Retinal pigment epithelial cell (primary cell): ENCODE measurements around the gene MKNK2.

Experiments used
- DNase-seq: peaks from one replicate; pipeline ENCODE4 v3.0.0-alpha.2; 2010; ENCODE audit warnings: low read depth
- H3K4me3 ChIP-seq: 2 replicates; pipeline ENCODE4 v1.5.1; 2011; ENCODE audit warnings: mild to moderate bottlenecking, low read length, control low read depth, moderate library complexity
- TF ChIP-seq, protein P1 (sequence below): conservative IDR thresholded peaks from 2 replicates; pipeline ENCODE4 v1.5.1; 2011; ENCODE audit warnings: low read depth, low read length, control low read depth, inconsistent platforms

The MKNK2 gene

DNA sequence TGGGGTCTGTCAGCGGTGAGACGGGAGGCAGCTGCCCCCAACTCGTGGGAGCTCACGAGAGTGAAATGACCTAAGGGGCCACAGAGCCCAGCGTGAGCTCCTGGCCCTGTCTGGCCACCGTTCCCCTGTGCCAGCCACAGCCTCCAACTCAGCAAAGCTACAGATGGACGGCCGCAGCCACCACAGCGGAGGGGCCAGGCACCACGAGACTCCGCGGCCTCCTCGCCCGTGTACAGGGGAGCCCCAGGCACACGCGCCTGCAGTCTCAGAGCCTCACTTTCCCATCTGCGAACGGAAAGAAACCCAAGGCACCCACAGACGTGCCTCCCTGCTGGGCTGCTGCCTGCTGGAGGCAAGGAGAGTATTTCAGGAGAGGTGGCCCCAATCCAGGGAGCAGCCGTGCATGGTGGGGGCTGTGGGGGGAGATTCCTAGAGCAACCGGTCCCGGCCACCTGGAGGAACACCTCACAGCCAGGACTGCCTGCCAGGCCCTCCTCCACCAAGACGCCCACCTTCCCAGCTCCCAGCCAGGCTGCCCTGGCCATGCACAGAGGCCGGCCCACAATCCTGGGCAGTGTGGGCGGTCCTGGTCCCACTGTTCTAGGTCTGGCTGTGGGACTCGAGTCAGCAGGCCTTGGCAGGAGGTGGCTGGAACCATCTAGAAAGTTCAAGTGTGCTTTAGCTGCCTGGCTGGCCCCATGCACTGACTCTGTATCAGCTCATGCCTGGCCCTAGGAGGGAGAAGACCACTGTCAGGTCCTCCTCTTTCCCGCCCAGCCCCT, 1.9 kb downstream of the MKNK2 start:
- no peak for DNase-seq

DNA sequence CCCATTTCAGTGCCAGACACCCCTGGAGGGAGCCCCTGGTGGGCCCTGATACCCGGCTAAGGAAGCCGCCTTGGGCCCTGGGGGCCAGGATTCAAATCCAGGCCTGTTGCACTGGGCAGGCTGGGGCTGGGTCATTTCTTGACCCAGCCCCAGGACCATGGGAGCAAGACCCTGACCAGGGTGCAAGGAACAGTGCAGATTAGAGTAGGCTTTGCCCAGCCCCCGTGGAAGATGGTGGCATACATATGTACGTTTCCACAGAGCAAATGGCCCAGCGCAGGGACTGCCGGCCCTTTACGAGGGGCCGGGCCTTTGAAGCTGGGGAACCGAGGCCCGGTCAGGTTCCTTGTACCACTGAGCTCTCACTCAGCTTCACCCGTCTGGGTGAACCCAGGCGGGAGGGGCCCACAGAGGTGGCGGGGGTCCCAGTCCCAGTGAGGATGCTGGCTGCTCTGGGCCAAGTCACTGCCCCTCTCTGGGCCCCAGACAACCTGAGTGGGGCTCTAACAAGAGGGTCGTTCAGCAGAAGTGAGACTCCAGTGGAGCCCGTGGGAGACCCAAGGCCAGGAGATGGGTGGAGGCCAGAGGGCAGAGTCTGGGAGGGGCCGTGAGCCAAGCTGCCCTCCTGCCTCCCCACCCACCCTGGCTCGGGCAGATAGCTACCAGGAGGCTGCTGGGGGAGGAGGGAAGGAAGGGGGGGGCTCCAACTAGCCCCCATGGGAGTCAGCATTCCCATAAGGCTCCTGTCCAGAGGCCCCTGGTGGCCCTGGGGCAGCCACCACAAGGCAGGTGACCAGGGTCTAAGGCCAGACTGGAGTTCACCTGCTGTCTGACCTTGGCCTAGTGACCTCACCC, 2.7 kb downstream of the MKNK2 start:
- H3K4me3 ChIP-seq, result peak overlapping the region; percentile 89
- TF ChIP-seq, protein P1, sequence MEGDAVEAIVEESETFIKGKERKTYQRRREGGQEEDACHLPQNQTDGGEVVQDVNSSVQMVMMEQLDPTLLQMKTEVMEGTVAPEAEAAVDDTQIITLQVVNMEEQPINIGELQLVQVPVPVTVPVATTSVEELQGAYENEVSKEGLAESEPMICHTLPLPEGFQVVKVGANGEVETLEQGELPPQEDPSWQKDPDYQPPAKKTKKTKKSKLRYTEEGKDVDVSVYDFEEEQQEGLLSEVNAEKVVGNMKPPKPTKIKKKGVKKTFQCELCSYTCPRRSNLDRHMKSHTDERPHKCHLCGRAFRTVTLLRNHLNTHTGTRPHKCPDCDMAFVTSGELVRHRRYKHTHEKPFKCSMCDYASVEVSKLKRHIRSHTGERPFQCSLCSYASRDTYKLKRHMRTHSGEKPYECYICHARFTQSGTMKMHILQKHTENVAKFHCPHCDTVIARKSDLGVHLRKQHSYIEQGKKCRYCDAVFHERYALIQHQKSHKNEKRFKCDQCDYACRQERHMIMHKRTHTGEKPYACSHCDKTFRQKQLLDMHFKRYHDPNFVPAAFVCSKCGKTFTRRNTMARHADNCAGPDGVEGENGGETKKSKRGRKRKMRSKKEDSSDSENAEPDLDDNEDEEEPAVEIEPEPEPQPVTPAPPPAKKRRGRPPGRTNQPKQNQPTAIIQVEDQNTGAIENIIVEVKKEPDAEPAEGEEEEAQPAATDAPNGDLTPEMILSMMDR, result no peak
- DNase-seq, result no peak

More for the DNA sequence above, 1.9 kb downstream of the MKNK2 start:
- H3K4me3 ChIP-seq, result peak overlapping the region; percentile 89
- TF ChIP-seq, protein P1, result no peak

DNA sequence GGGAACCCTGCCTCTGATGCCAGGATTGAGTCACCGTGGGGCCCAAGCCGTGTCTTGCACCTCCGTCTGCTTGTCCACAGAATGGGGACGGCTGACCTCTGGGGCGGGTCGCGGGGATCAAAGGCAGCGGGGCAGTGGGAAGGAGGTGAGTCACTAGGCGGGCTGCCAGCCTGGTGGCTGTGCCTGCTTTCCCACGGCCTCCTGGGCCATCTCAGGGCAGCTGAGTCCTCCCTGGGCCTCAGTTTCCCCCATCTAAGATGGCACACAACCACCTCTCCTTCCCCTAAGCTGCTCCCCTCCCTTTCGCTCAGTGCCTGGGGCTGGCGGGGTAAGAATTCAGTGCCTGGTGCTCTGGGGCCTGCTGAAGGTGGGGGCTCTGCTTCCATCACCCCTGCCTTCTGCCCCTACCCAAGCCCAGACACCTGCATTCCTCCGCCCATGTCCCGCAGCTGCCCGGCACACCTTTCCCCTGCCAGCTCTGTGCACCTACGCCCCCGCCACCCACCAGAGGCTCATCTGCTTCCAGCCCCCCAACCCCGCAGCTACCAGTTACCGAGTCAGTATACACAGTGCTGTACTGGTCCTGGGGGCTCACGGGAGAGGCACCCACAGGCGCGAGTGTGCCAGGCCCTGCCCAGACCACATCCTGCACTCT, 3.5 kb downstream of the MKNK2 start:
- no peak overlapping the region for H3K4me3 ChIP-seq
- no peak for DNase-seq
- TF ChIP-seq, protein P1, result no peak

DNA sequence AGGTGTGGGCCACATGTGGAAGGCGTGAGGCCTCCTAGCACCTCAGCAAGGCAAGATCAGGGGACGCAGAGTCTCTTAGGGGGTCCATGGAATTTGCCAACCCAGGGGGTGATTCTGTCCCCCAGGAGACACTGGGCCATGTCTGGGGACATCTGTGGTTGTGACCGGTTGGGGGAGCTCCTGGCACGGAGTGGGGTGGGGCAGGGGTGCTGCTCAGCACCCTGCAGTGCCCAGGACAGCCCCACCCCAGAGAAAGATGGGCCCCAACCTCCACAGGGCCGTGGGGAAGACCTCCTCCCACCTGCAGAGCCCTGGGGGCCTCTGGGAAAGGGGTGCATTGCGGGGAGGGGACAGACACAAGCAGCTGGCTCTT, 4.0 kb downstream of the MKNK2 start:
- no peak for DNase-seq
- TF ChIP-seq, protein P1, result no peak
- no peak overlapping the region for H3K4me3 ChIP-seq

DNA sequence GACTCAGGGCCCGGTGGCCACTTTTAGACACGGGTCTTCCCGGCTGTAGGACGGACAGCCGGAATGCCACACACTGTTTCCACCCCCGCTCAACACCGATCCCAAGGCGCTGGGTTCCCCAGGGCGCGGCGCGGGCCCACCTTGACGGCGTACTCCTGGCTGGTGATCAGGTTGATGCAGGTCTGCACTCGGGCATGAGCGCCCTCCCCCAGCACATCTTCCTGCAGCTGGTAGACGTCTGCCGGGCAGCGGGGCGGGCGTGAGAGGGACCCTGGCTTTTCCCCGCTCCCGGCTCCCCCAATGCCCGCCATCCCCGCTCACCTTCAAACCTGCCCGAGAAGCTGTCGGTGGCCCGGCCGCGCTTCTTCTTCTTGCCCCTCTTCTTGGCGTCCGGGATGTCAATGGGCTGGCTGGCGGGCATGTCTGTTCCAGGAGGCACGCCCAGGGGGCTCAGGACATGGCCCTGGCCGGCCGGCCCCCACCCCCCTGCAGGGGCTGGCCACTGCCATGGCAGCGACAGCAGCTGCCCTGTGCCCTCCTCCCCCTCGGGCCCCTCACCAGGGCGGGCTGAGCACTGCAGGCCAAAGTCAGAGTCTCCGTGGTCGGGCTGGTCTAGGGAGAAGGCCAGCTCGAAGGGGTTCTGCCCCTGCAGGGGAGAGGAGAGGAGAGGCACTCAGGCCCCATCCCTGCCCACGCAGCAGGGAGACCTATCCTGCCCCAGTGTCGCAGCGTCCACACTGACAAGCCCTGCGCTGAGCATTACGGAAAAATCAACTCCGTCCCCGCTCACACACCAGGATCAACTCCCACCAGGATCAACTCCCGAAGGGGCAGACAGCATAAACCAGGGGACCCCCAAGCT, 4.8 kb downstream of the MKNK2 start:
- no peak for DNase-seq
- TF ChIP-seq, protein P1, result no peak
- H3K4me3 ChIP-seq, result no peak overlapping the region

DNA sequence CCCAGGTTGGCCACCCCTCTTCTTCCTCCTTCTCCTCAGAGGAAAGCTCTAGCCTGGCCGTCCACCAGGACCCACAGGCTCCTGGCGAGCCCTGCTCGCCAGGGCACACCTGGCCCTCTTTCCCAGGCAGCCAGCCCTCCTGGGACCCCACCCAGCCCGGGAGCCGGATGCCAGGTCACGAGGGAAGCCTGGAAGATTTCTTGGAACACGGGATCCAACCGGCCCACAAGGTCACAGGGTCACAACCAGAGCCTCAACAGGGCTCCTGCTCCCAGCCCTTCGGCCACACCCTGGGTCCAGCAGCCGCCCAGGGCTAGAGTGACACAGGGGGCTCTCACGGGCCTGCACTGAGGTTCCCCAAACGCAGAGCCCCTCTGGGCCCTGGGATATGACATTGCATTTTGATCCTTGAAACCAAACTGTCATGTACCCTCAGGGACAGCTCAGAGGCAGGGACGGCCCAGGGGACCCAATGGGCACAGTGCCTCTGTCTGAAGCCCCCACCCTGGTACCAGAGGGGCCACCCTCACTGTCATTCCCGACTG, 5.5 kb downstream of the MKNK2 start:
- no peak for DNase-seq
- TF ChIP-seq, protein P1, result no peak
- no peak overlapping the region for H3K4me3 ChIP-seq
